Chondrocyte (in vitro differentiated cells): ENCODE results near the gene LAP3. TPM values are rescaled to one million over a fixed set of nuclear protein-coding genes. Genes with fewer than 3 reads are reported as not detected.

ENCODE experiments used
- DNase-seq: peaks from one replicate; pipeline ENCODE4 v3.0.0; 2021; ENCODE audit warnings: mixed read lengths, low spot score
- H3K27ac Mint-ChIP-seq: one replicate; pipeline ENCODE4 v1.8.0; 2021; ENCODE audit warnings: mild to moderate bottlenecking, moderate library complexity, mixed read lengths; ENCODE audit not compliant: unreplicated experiment
- H3K27me3 Mint-ChIP-seq: 2 replicates; pipeline ENCODE4 v1.8.0; 2021; ENCODE audit warnings: low read depth, mixed read lengths
- H3K36me3 Mint-ChIP-seq: 2 replicates; pipeline ENCODE4 v1.8.0; 2021; ENCODE audit warnings: low read depth, mixed read lengths
- H3K4me1 Mint-ChIP-seq: 2 replicates; pipeline ENCODE4 v1.8.0; 2021; ENCODE audit warnings: low read depth, mild to moderate bottlenecking, mixed read lengths
- H3K4me3 Mint-ChIP-seq: one replicate; pipeline ENCODE4 v1.8.0; 2021; ENCODE audit warnings: mild to moderate bottlenecking, moderate library complexity, mixed read lengths; ENCODE audit not compliant: unreplicated experiment
- H3K9me3 Mint-ChIP-seq: 2 replicates; pipeline ENCODE4 v1.8.0; 2021; ENCODE audit warnings: low read depth, mixed read lengths
- total RNA-seq: library from RNA; stranded (reverse); gene quantifications from 3 replicates; pipeline ENCODE4 v1.2.1, GENCODE V29; 2021
- TF ChIP-seq, protein P1 (sequence below): fragments of 200-600 bp; sonication (generic); IDR thresholded peaks from 2 replicates; pipeline ENCODE4 v1.5.0; 2021; ENCODE audit warnings: antibody characterized with exemption, mild to moderate bottlenecking, moderate library complexity

The LAP3 gene
- total RNA-seq, 1 donor from 2014 or later = 38.5 TPM

DNA sequence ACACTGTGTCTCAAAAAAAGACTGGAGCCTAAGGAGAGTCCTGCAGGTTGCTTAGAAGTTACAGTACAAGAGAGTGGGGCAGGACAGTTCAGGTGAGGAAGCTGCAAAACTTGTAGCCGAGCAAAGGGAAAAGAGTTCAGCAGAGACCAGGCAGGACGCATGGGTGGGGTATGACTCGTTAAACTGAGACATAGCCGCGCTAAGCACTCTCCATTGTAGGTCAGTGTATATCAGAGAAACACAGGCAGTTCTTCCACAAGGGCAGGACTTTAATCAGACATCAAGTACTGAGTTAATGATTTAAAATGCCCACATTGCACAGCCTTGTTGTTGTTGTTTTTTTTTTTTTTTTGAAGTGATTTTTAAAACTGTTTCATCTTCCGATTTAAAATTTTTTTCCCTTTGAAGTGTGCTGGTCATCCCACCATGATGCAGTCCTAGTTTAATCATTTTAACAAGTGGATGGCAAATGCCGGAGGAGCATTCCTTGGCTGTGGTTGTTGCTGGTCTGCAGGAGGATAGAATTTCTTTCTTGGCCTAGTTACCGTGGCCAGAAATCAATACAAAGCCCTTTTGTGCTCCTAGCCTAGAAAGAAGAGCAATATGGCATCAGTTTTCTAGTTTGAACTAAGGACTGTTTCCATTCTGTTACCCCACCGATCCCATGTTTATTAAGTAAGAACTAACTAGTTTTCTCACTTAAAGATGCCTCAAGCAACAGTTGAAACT lies 10.3 kb downstream of the LAP3 start:
- TF ChIP-seq, protein P1, sequence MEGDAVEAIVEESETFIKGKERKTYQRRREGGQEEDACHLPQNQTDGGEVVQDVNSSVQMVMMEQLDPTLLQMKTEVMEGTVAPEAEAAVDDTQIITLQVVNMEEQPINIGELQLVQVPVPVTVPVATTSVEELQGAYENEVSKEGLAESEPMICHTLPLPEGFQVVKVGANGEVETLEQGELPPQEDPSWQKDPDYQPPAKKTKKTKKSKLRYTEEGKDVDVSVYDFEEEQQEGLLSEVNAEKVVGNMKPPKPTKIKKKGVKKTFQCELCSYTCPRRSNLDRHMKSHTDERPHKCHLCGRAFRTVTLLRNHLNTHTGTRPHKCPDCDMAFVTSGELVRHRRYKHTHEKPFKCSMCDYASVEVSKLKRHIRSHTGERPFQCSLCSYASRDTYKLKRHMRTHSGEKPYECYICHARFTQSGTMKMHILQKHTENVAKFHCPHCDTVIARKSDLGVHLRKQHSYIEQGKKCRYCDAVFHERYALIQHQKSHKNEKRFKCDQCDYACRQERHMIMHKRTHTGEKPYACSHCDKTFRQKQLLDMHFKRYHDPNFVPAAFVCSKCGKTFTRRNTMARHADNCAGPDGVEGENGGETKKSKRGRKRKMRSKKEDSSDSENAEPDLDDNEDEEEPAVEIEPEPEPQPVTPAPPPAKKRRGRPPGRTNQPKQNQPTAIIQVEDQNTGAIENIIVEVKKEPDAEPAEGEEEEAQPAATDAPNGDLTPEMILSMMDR = no peak
- Mint-ChIP-seq H3K4me3 (no peak overlapping the region), H3K27ac (no peak overlapping the region)

DNA sequence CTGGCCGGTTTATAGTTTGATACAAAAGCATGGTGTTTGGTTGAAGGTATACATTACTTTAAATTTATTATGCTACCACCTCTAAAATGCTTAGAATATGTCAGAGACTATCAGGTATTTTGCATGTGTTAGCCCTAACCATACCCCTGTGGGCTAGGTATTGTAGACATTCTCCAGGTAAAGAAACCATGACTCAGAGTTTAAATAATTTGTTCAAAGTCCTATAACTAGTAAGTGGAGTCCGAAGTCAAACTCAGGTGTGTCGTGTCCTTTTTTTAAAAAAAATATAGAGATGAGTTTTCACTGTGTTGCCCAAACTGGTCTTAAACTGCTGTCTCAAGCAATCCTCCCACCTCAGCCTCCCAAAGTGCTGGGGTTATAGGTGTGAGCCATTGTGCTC lies 12.4 kb downstream of the LAP3 start:
- Mint-ChIP-seq H3K4me3 (no peak overlapping the region), H3K27ac (no peak overlapping the region), H3K36me3 (peaks cover 31% of the 10 kb centered on the region), H3K27me3 (no peaks in the 10 kb centered on the region), H3K4me1 (no peaks in the 10 kb centered on the region), H3K9me3 (no peaks in the 10 kb centered on the region)
- no peak for DNase-seq
- TF ChIP-seq, protein P1 = no peak

More for the DNA sequence above, 10.3 kb downstream of the LAP3 start:
- DNase-seq = no peak
- peaks cover 34% of the 10 kb centered on the region for H3K36me3 Mint-ChIP-seq
- H3K27me3 Mint-ChIP-seq = no peaks in the 10 kb centered on the region
- no peaks in the 10 kb centered on the region for H3K9me3 Mint-ChIP-seq
- H3K4me1 Mint-ChIP-seq = no peaks in the 10 kb centered on the region

DNA sequence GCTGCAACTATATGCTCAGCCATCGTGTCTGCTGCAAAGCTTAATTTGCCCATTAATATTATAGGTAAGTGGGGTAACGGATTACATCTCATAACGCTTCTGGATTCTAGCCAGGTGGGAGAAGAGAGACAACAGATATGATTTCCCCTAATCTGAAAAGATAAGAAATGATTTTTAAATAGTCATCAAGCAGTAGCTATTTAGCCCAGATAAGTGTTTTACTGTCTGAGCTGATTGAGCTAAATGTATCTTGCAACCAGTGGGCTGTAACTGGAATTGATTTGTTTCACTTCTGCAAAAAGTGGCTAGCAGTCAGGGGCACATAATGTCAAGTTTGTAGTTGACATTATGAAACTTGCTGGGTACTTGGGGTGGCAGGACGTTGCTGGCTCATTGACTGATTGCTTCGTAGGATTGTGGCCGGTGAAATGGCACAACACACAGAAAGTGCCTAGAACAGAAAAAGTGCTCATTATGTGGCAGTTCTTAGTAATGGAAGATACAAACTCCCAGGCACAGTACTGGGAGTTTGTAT lies 18.5 kb downstream of the LAP3 start:
- Mint-ChIP-seq H3K4me3 (no peak overlapping the region), H3K9me3 (no peaks in the 10 kb centered on the region), H3K36me3 (peaks cover 26% of the 10 kb centered on the region), H3K27me3 (no peaks in the 10 kb centered on the region), H3K27ac (no peak overlapping the region), H3K4me1 (no peaks in the 10 kb centered on the region)
- TF ChIP-seq, protein P1 = no peak
- DNase-seq = no peak

DNA sequence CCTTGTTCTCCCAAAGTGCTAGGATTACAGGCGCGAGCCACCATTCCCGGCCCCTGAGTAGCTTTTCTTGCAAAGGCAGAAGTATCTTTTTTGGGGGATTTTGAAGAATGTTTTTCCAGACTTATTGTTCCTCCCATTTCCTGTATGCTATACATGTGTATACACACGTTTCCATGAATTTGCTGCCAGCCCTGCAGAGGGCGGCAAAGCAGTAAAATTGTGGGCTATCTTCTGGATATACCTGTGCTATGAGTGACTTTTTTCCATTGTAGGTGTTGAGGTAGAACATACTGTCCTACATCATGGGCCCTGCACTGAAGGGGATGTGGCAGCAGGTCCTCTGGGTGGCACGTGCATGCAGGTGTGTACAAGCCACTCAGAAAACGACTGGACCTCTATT lies 20.5 kb downstream of the LAP3 start:
- H3K4me1 Mint-ChIP-seq = no peaks in the 10 kb centered on the region
- H3K27me3 Mint-ChIP-seq = no peaks in the 10 kb centered on the region
- TF ChIP-seq, protein P1 = peak; percentile 71
- no peak overlapping the region for H3K4me3 Mint-ChIP-seq
- no peaks in the 10 kb centered on the region for H3K9me3 Mint-ChIP-seq
- no peak for DNase-seq
- H3K27ac Mint-ChIP-seq = no peak overlapping the region
- peaks cover 22% of the 10 kb centered on the region for H3K36me3 Mint-ChIP-seq

DNA sequence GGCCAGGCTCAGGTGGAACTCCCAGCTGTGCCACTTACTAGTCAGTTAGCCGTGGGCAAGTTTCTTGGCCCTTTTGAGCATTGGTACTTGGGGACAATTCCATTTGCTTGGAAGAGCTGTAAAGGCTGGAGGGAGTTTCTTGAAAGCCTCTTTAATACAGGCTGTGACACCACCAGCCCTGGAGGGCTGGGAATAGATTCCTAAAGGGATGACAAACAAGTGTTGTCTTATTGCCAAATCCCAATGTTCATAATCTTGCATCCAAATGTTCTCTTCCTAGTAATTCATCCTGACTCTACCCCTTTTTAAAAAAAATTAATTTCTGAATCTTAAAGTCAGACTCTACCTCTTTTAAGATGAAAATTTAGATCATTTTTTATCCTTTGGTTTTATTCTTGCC lies 22.8 kb downstream of the LAP3 start:
- Mint-ChIP-seq H3K4me1 (no peaks in the 10 kb centered on the region), H3K27ac (no peak overlapping the region), H3K36me3 (peaks cover 20% of the 10 kb centered on the region), H3K9me3 (no peaks in the 10 kb centered on the region), H3K27me3 (no peaks in the 10 kb centered on the region), H3K4me3 (no peak overlapping the region)
- TF ChIP-seq, protein P1 = no peak
- DNase-seq = no peak
